OCI-LY3 (cell line): Measurements from ENCODE around the gene PSME1.

Experiments used
- H2AFZ ChIP-seq: fragments of 200-600, 300-600 bp; shearing (Covaris generic); 2 replicates; pipeline ENCODE4 v1.6.0; 2014; ENCODE audit warnings: antibody characterized with exemption, low read depth, low read length
- H3K27ac ChIP-seq: fragments of 200-600, 300-600 bp; sonication (generic); 2 replicates; pipeline ENCODE4 v1.5.1; 2014; ENCODE audit warnings: mild to moderate bottlenecking, low read length, moderate library complexity, mixed read lengths
- H3K27me3 ChIP-seq: fragments of 200-600, 300-600 bp; sonication (generic); 2 replicates; pipeline ENCODE4 v1.6.1; 2014; ENCODE audit warnings: low read depth, low read length, mixed read lengths
- H3K36me3 ChIP-seq: fragments of 200-600, 300-600 bp; sonication (generic); replicated peaks from 2 replicates; pipeline ENCODE3; 2014; ENCODE audit warnings: low read depth, low read length, mixed read lengths
- H3K4me1 ChIP-seq: fragments of 300-600, 200-600 bp; sonication (generic); 2 replicates; pipeline ENCODE4 v1.6.1; 2014; ENCODE audit warnings: low read length, mixed read lengths
- H3K4me2 ChIP-seq: fragments of 200-600, 300-600 bp; sonication (generic); 2 replicates; pipeline ENCODE4 v1.6.1; 2014; ENCODE audit warnings: low read length, mixed read lengths
- H3K4me3 ChIP-seq: fragments of 300-600, 200-600 bp; sonication (generic); 2 replicates; pipeline ENCODE4 v1.5.1; 2014; ENCODE audit warnings: antibody characterized with exemption, mild to moderate bottlenecking, low read length, moderate library complexity
- H3K79me2 ChIP-seq: fragments of 300-600, 200-600 bp; shearing (Covaris generic); 2 replicates; pipeline ENCODE4 v1.6.1; 2014; ENCODE audit warnings: mild to moderate bottlenecking, low read length, mixed read lengths
- H3K9ac ChIP-seq: fragments of 300-600, 200-600 bp; shearing (Covaris generic); 2 replicates; pipeline ENCODE4 v1.6.0; 2014; ENCODE audit warnings: mild to moderate bottlenecking, low read length, moderate library complexity
- H3K9me3 ChIP-seq: fragments of 200-600, 300-600 bp; shearing (Covaris generic); 2 replicates; pipeline ENCODE4 v1.6.1; 2014; ENCODE audit warnings: low read length, mixed read lengths; ENCODE audit not compliant: insufficient read depth
- H4K20me1 ChIP-seq: fragments of 200-600, 300-600 bp; sonication (generic); 2 replicates; pipeline ENCODE4 v1.6.1; 2016; ENCODE audit warnings: low read length, mixed read lengths; ENCODE audit not compliant: insufficient read depth
- EZH2phosphoT487 ChIP-seq: fragments of 200-600 bp; shearing (Covaris generic); IDR thresholded peaks from 2 replicates; pipeline ENCODE4 v1.6.1; 2018; ENCODE audit warnings: antibody characterized with exemption, mixed run types, low read depth
- TF ChIP-seq, protein P1 (sequence below): fragments of 200-600, 300-600 bp; sonication (generic); IDR thresholded peaks from 2 replicates; pipeline ENCODE4 v1.5.1; 2014; ENCODE audit warnings: antibody characterized with exemption, low read length, low read depth

The PSME1 gene

GRCh38 chr14:24156840-24157239 is 20.8 kb downstream of the PSME1 start:
- H3K9ac ChIP-seq = no peak overlapping the region
- H3K4me3 ChIP-seq = no peak overlapping the region
- TF ChIP-seq, protein P1, sequence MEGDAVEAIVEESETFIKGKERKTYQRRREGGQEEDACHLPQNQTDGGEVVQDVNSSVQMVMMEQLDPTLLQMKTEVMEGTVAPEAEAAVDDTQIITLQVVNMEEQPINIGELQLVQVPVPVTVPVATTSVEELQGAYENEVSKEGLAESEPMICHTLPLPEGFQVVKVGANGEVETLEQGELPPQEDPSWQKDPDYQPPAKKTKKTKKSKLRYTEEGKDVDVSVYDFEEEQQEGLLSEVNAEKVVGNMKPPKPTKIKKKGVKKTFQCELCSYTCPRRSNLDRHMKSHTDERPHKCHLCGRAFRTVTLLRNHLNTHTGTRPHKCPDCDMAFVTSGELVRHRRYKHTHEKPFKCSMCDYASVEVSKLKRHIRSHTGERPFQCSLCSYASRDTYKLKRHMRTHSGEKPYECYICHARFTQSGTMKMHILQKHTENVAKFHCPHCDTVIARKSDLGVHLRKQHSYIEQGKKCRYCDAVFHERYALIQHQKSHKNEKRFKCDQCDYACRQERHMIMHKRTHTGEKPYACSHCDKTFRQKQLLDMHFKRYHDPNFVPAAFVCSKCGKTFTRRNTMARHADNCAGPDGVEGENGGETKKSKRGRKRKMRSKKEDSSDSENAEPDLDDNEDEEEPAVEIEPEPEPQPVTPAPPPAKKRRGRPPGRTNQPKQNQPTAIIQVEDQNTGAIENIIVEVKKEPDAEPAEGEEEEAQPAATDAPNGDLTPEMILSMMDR = no peak
- TF ChIP-seq EZH2phosphoT487 = no peak
- H3K36me3 ChIP-seq = peaks cover 37% of the 10 kb centered on the region
- H2AFZ ChIP-seq = no peak overlapping the region
- no peak overlapping the region for H3K4me2 ChIP-seq
- no peaks in the 10 kb centered on the region for H4K20me1 ChIP-seq
- H3K27me3 ChIP-seq = no peaks in the 10 kb centered on the region
- H3K9me3 ChIP-seq = no peaks in the 10 kb centered on the region
- peaks cover 10% of the 10 kb centered on the region for H3K4me1 ChIP-seq
- H3K79me2 ChIP-seq = peaks cover 7% of the 10 kb centered on the region
- H3K27ac ChIP-seq = no peak overlapping the region

- TF ChIP-seq EZH2phosphoT487 = no peak
- TF ChIP-seq, protein P1 = no peak
- Histone ChIP-seq H4K20me1 (no peaks in the 10 kb centered on the region), H3K9me3 (no peaks in the 10 kb centered on the region), H3K4me3 (no peak overlapping the region), H3K27me3 (no peaks in the 10 kb centered on the region), H3K9ac (no peak overlapping the region), H3K4me2 (no peak overlapping the region), H2AFZ (no peak overlapping the region), H3K4me1 (peaks cover 15% of the 10 kb centered on the region), H3K79me2 (peaks cover 12% of the 10 kb centered on the region), H3K27ac (no peak overlapping the region), H3K36me3 (peaks cover 39% of the 10 kb centered on the region)
These were observed 21.3 kb downstream of the PSME1 start for GRCh38 chr14:24157331-24157730.

DNA sequence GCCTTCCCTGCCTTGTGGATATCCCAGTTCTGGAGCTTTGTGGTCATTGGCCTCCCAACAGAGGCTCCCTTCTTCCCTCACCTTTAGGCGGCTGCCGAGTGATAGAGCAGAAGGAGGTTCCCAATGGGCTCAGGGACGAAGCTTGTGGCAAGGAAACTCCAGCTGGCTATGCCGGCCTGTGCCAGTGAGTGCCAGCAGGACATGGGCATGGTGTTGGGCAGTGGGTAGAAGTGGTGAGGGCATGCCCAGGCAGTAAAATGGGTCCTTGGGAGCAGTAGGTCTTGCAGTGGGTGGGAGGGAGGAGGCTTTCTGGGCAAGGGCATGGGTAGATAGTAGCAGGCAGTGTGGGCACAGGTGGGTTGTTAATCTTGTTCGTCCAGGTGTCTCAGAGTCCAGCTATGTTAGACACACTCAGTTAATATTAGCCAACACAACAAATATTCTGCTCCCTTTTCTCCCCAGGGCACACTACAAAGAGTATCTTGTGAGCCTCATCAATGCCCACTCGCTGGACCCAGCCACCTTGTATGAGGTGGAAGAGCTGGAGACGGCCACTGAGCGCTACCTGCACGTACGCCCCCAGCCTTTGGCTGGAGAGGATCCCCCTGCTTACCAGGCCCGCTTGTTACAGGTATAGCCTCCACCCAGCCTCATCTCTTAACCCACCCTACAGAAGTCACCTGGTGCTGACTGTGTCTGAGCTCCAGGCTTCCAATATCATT is 23.9 kb downstream of the PSME1 start:
- Histone ChIP-seq H3K4me3 (no peak overlapping the region), H3K36me3 (peaks cover 54% of the 10 kb centered on the region), H3K4me1 (peaks cover 15% of the 10 kb centered on the region), H3K4me2 (no peak overlapping the region), H2AFZ (no peak overlapping the region), H3K27me3 (no peaks in the 10 kb centered on the region), H3K27ac (peak overlapping the region; percentile 72), H4K20me1 (no peaks in the 10 kb centered on the region), H3K79me2 (peaks cover 20% of the 10 kb centered on the region), H3K9me3 (no peaks in the 10 kb centered on the region), H3K9ac (no peak overlapping the region)
- TF ChIP-seq, protein P1 = no peak
- no peak for TF ChIP-seq EZH2phosphoT487

DNA sequence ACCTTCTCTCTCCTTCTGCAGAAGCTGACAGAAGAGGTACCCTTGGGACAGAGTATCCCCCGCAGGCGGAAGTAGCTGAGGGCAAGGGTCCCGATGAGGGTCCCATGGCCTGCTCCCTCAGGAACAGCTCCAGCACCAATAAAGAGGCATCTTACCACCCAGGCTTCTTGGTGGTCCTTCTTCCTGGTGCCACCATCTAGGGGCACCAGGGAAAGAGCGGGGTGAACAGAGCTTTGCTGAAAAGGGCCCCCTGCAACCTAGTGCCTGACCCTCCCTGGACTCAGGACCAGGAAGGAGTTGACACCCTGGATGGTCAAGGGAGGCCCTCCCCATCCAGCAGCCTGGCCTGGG is 24.5 kb downstream of the PSME1 start:
- no peak overlapping the region for H2AFZ ChIP-seq
- H3K27ac ChIP-seq = peak overlapping the region; percentile 72
- peaks cover 20% of the 10 kb centered on the region for H3K79me2 ChIP-seq
- TF ChIP-seq, protein P1 = no peak
- TF ChIP-seq EZH2phosphoT487 = no peak
- peaks cover 54% of the 10 kb centered on the region for H3K36me3 ChIP-seq
- H3K4me3 ChIP-seq = no peak overlapping the region
- H4K20me1 ChIP-seq = no peaks in the 10 kb centered on the region
- no peaks in the 10 kb centered on the region for H3K9me3 ChIP-seq
- peaks cover 15% of the 10 kb centered on the region for H3K4me1 ChIP-seq
- H3K9ac ChIP-seq = peak overlapping the region; percentile 47; the same call in 1 of the 2 replicates
- H3K4me2 ChIP-seq = peak overlapping the region; percentile 42
- H3K27me3 ChIP-seq = no peaks in the 10 kb centered on the region
